OCI-LY7 (cell line): ENCODE results near the gene TBC1D10A. TPM values are rescaled to one million over a fixed set of nuclear protein-coding genes. Genes with fewer than 3 reads are reported as not detected.

Source experiments
- BruUV-seq: library from RNA; stranded (reverse); fragments of 400-500 nt; replicated peaks from 2 replicates; lab custom pipeline; 2021; lab: Mats Ljungman, UMichigan
- CTCF ChIA-PET: fragments of 300-600 bp; sonication (Branson Sonifier 250); formaldehyde crosslinking; loops from one replicate; lab custom pipeline; 2022; ENCODE audit warnings: antibody characterized with exemption; ENCODE audit not compliant: unreplicated experiment; lab: Charles Lee
- POLR2A ChIA-PET: fragments of 300-600 bp; sonication (Branson Sonifier 250); formaldehyde crosslinking; loops from one replicate; lab custom pipeline; 2022; ENCODE audit warnings: antibody characterized with exemption; lab: Charles Lee
- DNase-seq: peaks from one replicate; pipeline ENCODE4 v3.0.0-alpha.2; 2015; ENCODE audit warnings: low spot score
- H2AFZ ChIP-seq: fragments of 200-600 bp; sonication (generic), shearing (Covaris generic); 2 replicates; pipeline ENCODE4 v1.6.1; 2014; ENCODE audit warnings: mild to moderate bottlenecking, antibody characterized with exemption, low read length, moderate library complexity
- H3K27ac ChIP-seq: fragments of 200-600 bp; sonication (generic); 2 replicates; pipeline ENCODE4 v1.5.1; 2014; ENCODE audit warnings: mixed run types, low read depth, mild to moderate bottlenecking, moderate library complexity, low read length, inconsistent platforms; ENCODE audit not compliant: poor library complexity, severe bottlenecking
- H3K36me3 ChIP-seq: fragments of 200-600 bp; sonication (generic); 2 replicates; pipeline ENCODE4 v1.6.1; 2014; ENCODE audit warnings: mild to moderate bottlenecking, antibody characterized with exemption, low read length, moderate library complexity, mixed read lengths; ENCODE audit not compliant: insufficient read depth
- H3K4me1 ChIP-seq: fragments of 200-600 bp; sonication (generic); 2 replicates; pipeline ENCODE4 v1.5.1; 2014; ENCODE audit warnings: mild to moderate bottlenecking, low read length; ENCODE audit not compliant: insufficient read depth, poor library complexity, severe bottlenecking
- H3K4me2 ChIP-seq: fragments of 200-600 bp; sonication (generic); 2 replicates; pipeline ENCODE4 v1.6.1; 2014; ENCODE audit warnings: mild to moderate bottlenecking, low read length
- H3K4me3 ChIP-seq: fragments of 200-600 bp; sonication (generic); 2 replicates; pipeline ENCODE4 v1.5.1; 2014; ENCODE audit warnings: mild to moderate bottlenecking, low read depth, low read length; ENCODE audit not compliant: poor library complexity, severe bottlenecking
- H3K79me2 ChIP-seq: fragments of 200-600 bp; sonication (generic); 2 replicates; pipeline ENCODE4 v1.6.1; 2016; ENCODE audit warnings: low read depth, mild to moderate bottlenecking, low read length, moderate library complexity, mixed read lengths; ENCODE audit not compliant: insufficient read depth
- H3K9me2 ChIP-seq: fragments of 200-600 bp; sonication (generic); 2 replicates; pipeline ENCODE4 v1.6.1; 2016; ENCODE audit warnings: mild to moderate bottlenecking, low read length, mixed read lengths; ENCODE audit not compliant: insufficient read depth
- H3K9me3 ChIP-seq: fragments of 200-600 bp; sonication (generic); 2 replicates; pipeline ENCODE4 v1.6.1; 2014; ENCODE audit warnings: mild to moderate bottlenecking, mixed run types, low read length, mixed read lengths
- H4K20me1 ChIP-seq: fragments of 200-600 bp; sonication (generic); 2 replicates; pipeline ENCODE4 v1.6.1; 2014; ENCODE audit warnings: mild to moderate bottlenecking, antibody characterized with exemption, low read length, moderate library complexity, mixed read lengths; ENCODE audit not compliant: insufficient read depth
- CTCF ChIP-seq: fragments of 200-600 bp; sonication (generic); conservative IDR thresholded peaks from 2 replicates; pipeline ENCODE4 v1.5.1; 2014; ENCODE audit warnings: mild to moderate bottlenecking, antibody characterized with exemption, low read length, moderate library complexity, mixed read lengths
- EZH2phosphoT487 ChIP-seq: fragments of 200-600 bp; sonication (generic); IDR thresholded peaks from 2 replicates; pipeline ENCODE4 v1.6.1; 2018; ENCODE audit warnings: low read depth, borderline replicate concordance, mild to moderate bottlenecking, mixed run types, antibody characterized with exemption, low read length, moderate library complexity, mixed read lengths
- intact Hi-C: fragments of 100-400 bp; cut with micrococcal nuclease; formaldehyde crosslinking; loops from one replicate; pipeline ENCODE4 v1.10.0; 2022; ENCODE audit not compliant: unreplicated experiment
- total RNA-seq, 2 experiments: library from RNA; depleted of rRNA in 1 of 2; stranded (reverse); fragments of >200 nt in 1 of 2; shearing (Covaris generic) in 1 of 2; gene quantifications; 2 replicates each; pipeline ENCODE4 v1.2.3, GENCODE V29; 2014 to 2022

Gene TBC1D10A
- total RNA-seq, 2 experiments from 2014 or later = 15.1 to 16.2 TPM

GRCh38 chr22:30294066-30294465 is 32.7 kb downstream of the TBC1D10A start:
- POLR2A ChIA-PET = no interaction called here
- Histone ChIP-seq H3K4me1 (peaks cover 30% of the 10 kb centered on the region), H3K36me3 (peaks cover 16% of the 10 kb centered on the region; the same call in 1 of the 2 replicates)

GRCh38 chr22:30293026-30293425 is 33.7 kb downstream of the TBC1D10A start:
- Histone ChIP-seq H3K36me3 (peaks cover 16% of the 10 kb centered on the region; the same call in 1 of the 2 replicates), H4K20me1 (no peaks in the 10 kb centered on the region), H3K4me2 (no peak overlapping the region), H3K79me2 (no peaks in the 10 kb centered on the region), H2AFZ (no peak overlapping the region), H3K4me1 (peaks cover 40% of the 10 kb centered on the region), H3K9me2 (no peaks in the 10 kb centered on the region), H3K9me3 (no peaks in the 10 kb centered on the region), H3K27ac (no peak overlapping the region), H3K4me3 (no peak overlapping the region)
- ChIA-PET CTCF (no interaction called here), POLR2A (no interaction called here)
- BruUV-seq = no TSS peak
- intact Hi-C loops = no loop called here
- DNase-seq = no peak
- TF ChIP-seq EZH2phosphoT487 = no peak
- TF ChIP-seq CTCF = no peak

More at GRCh38 chr22:30294066-30294465, 32.7 kb downstream of the TBC1D10A start:
- no peak for DNase-seq
- intact Hi-C loops = no loop called here
- no peak overlapping the region for H2AFZ ChIP-seq
- H3K4me3 ChIP-seq = no peak overlapping the region
- no peak overlapping the region for H3K27ac ChIP-seq
- CTCF ChIA-PET = no interaction called here
- H4K20me1 ChIP-seq = no peaks in the 10 kb centered on the region
- H3K9me2 ChIP-seq = no peaks in the 10 kb centered on the region
- H3K79me2 ChIP-seq = no peaks in the 10 kb centered on the region
- no peak for TF ChIP-seq EZH2phosphoT487
- TF ChIP-seq CTCF = no peak
- no TSS peak for BruUV-seq
- no peaks in the 10 kb centered on the region for H3K9me3 ChIP-seq
- no peak overlapping the region for H3K4me2 ChIP-seq

DNA sequence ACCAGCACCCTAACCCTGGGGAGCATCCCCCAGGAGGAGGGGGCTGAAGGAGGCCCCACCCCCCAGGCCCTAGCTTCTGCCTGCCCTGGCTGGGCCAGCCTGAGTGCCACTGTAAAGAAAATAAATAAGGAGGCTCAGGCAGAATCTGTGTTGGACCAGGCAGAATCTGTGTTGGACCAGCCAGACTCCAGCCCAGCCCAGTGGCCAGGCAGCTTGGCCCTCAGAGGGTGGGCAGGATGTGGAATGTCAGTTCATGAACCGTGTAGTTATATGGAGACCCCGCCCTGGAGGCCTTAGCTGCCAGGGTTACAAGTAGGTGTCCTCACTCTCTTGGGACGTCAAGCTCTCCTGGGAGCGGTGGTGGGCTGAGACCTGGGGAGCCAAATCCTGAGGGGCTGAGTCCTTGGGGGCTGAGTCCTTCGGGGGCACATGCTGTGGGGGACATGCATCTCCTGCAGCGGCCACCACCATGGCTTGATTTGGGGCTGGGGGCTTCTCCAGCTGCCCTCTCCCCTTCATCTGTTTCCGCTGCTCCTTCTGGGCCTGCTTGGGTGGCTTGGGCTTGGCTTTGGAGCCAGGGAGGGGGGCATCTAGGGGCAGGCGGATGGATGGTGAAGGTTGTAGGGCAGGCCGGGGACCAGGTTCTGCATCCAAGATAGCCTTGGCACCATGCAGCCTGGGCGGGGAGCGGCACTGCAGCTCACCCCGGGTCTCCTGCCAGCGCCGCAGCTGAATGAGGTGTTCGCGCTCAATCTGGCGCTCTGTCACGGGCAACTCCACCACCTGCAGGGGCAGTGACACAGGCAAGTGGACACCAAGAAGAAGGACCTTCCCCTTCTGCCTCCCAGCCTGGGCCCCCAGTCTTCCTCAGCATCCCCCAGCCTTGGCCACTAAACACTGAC is 34.4 kb downstream of the TBC1D10A start:
- intact Hi-C loops = no loop called here
- no peak overlapping the region for H3K27ac ChIP-seq
- no peak for TF ChIP-seq CTCF
- no peak for TF ChIP-seq EZH2phosphoT487

More for the DNA sequence above, 34.4 kb downstream of the TBC1D10A start:
- no peaks in the 10 kb centered on the region for H3K9me2 ChIP-seq
- peaks cover 36% of the 10 kb centered on the region for H3K4me1 ChIP-seq
- H2AFZ ChIP-seq = no peak overlapping the region
- POLR2A ChIA-PET = no interaction called here
- BruUV-seq = no TSS peak
- H3K79me2 ChIP-seq = no peaks in the 10 kb centered on the region
- peaks cover 15% of the 10 kb centered on the region; the same call in 1 of the 2 replicates for H3K36me3 ChIP-seq
- no peaks in the 10 kb centered on the region for H3K9me3 ChIP-seq
- no peak overlapping the region for H3K4me2 ChIP-seq
- DNase-seq = no peak
- no peaks in the 10 kb centered on the region for H4K20me1 ChIP-seq
- CTCF ChIA-PET = interaction anchor here (0.5 kb wide), 1 partner anchor 95 kb away, joined by 3 read pairs; no protein-coding TSS in a partner anchor
- H3K4me3 ChIP-seq = no peak overlapping the region
